Medulla oblongata (tissue), 1 donor: Measurements from ENCODE around the gene SLC22A8.
"Not testable (repeated sequence)": the region's sequence is repeated elsewhere in the genome, so short reads cannot be mapped to it uniquely, and the experiment has no call there.

Experiments
- DNase-seq: peaks from one replicate; pipeline ENCODE4 v3.0.0-alpha.2; 2015; ENCODE audit errors: extremely low spot score

SLC22A8 gene

DNA sequence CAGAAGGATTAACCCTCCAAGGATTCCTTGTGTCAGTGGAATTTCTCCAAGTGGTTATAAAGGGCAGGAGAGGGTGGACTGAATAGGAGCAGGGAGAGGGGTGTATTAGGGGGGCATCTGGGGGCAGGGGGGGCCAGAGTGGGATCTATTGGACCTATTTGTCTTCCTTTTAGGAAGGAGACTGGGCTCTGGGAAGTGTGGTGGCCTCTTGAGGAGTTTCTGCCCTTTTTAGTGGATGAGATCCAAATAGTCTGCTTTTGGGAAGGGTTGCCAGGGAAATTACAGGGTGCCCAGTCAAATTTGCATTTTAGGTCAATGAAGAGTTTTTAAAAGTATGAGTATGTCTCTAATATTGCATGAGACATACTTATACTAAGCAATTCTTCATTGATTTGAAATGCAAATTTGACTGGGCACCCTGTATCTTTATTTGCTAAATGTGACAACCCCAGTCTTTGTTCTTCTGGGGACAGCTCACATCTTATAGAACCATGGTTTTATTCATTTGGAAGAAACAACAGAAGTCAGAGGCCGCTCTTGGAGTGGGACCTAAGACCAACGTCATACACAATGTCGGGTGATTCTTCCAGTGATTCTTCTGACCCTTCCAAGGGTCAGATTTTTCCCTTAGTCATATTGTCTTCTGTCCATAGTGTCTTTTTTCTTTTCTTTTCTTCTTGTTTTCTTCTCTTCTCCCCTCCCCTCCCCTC lies 30.4 kb downstream of the SLC22A8 start:
- peak; percentile 82 for DNase-seq

DNA sequence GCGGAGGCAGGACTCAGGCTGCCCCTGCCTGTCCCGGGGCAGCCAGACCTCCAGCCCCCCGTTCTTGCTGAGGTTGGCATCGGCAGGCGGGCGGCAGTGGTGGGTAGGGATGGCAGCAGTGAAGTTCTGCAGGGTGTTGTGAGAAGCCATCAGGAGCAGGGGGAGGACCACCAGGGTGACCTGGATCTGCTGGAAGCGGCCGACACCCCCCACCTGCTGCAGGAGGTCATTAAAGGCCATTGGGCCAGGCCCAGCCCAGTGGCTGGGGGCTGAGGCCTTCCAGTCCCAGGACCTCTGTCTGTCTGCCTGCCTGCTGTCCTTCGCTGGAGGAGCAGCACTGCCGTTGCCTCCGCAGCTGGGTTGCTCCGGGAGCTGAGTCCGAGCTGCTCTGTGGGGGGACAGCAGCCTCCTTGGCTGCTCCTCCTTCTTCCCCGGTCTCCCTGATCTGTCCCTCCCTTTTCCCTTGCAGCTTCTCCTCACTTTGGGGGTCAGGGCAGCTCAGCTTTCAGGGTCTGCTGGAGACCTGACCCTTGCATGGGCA lies 31.1 kb downstream of the SLC22A8 start, which contains the start of gene SLC22A6:
SLC22A6 (minus strand) TSS at position 517 of the 541 bp plus-strand sequence; CDS start at position 240, 277 bp downstream.
- DNase-seq = peak; percentile 27

DNA sequence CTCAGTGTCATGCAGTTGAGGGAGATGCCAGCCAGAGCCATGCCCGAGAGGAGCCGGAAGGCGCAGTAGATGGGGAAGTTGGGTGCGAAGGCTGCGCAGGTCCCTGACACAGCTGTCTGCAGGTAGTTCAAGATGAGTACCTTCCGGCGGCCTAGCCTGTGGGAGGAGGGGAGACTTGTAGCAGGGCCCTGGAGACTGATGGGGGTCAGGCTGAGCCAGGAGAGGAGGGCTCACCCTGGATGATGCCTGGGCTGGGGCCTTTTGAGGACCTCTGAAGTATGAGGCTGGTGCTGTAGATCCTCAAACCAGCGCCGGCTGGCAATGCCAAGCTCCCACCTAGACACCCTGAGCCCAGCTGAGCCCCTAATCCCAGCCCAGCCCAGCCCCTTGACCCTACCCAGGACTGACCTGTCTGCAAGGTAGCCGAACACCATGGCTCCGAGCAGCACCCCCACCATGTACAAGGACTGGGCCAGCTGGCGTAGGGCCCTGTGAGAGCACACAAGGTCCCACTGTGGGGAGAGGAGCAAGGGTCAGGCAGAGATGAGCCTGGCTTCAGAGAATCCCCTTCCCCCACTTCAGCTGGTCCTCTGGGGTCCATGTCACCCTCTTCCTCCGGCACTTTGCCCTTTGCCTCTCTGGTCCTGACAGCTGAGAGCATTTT lies 32.0 kb downstream of the SLC22A8 start:
- no peak for DNase-seq

GRCh38 chr11:62981743-62982142 lies 33.9 kb downstream of the SLC22A8 start:
- DNase-seq = no peak

- DNase-seq = no peak
These were observed 35.4 kb downstream of the SLC22A8 start for GRCh38 chr11:62980133-62980760.

DNA sequence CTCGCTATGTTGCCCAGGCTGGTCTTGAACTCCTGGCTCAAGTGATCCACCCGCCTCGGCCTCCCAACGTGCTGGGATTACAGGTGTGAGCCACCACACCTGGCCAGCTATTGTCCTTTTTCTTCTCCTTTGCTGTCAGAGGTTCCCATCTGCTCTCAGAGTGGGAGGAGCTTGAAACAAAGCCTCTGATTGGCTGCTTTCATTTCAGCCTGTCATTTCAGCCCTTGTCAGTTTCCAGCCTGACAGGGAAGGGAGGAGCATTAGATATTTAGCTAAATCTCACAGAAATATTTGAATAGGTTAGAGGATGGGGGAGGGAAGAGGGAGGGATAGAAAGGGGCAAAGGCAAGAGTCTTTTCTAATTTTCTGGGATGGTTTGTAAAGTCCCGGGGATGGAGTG lies 39.5 kb downstream of the SLC22A8 start:
- no peak for DNase-seq

GRCh38 chr11:62974848-62975522 lies 40.7 kb downstream of the SLC22A8 start:
- no peak for DNase-seq

- no peak for DNase-seq
These were observed 50.1 kb downstream of the SLC22A8 start for GRCh38 chr11:62965574-62965973.

- DNase-seq = no peak
These were observed 53.2 kb downstream of the SLC22A8 start for GRCh38 chr11:62962391-62962790.

DNA sequence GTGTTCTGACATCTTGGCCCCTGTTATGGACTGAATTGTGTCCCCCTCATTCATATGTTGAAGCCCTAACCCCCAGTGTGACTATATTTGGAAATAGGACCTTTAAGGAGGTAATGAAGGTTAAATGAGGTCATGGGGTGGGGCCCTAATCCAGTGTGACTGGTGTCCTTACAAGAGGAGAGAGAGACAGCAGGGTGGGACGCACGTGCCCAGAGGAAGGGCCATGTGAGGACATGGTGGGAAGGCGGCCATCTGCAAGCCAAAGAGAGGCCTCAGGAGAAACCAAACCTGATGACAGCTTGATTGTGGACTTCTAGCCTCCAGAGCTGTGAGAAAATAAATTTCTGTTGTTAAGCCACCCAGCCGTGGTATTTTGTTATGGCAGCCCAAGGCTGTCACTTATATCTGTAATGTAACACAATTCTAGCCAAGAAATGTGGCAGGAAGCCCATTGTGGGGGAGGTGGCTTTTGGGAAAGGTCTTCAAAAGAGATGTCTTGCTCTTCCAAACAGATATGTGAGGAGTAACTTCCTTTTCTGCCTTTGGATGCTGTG lies 54.5 kb downstream of the SLC22A8 start:
- DNase-seq = no peak

GRCh38 chr11:62959422-62959980 lies 56.1 kb downstream of the SLC22A8 start:
- no peak for DNase-seq

GRCh38 chr11:62958547-62959421 lies 56.9 kb downstream of the SLC22A8 start:
- no peak for DNase-seq

DNA sequence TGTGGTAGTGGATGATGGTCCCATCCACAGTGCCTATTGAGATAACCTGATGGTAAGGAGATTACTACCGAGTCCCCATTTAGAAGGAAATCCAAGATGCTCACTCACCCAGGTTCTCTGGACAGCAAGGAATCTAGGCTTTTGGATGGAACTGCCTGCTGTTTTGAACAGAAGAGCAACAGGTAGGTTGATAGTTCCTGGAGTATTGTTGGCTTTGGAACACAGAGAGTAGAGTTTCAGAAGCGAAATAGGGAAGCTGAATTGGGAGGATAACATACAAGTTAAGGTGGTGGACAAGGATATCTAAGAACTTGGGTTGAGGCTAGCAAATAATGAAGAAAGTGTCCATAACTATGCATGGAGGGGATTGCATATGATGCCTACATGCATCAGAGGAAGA lies 58.5 kb downstream of the SLC22A8 start:
- no peak for DNase-seq

GRCh38 chr11:62954478-62954877 lies 61.2 kb downstream of the SLC22A8 start:
- no peak for DNase-seq

GRCh38 chr11:62953811-62954210 lies 61.8 kb downstream of the SLC22A8 start:
- DNase-seq = no peak

GRCh38 chr11:62948765-62949320 lies 66.8 kb downstream of the SLC22A8 start:
- no peak for DNase-seq

DNA sequence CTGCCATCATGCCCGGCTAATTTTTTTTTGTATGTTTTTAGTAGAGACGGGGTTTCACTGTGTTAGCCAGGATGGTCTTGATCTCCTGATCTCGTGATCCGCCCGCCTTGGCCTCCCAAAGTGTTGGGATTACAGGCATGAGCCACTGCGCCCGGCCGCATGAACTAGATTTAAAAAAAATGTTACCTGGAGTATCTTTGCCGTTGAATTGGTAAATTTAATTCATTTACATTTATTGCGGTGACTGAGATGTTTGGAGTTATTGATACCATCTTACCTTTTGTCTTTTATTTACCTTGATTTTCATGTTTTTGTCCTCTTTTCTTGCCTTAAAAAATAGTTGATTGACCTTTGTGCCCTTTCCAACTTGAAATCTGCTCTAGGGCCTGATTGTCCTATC lies 70.1 kb downstream of the SLC22A8 start:
- not testable (repeated sequence) for DNase-seq
